NCI-H1092 treated with DMSO at 0.1 percent for 48 hours (cell line): ENCODE results near the gene SULT2B1.

Experiments
- DNase-seq: peaks from one replicate; lab custom pipeline; 2025; lab: John Stamatoyannopoulos, UW

The SULT2B1 gene

DNA sequence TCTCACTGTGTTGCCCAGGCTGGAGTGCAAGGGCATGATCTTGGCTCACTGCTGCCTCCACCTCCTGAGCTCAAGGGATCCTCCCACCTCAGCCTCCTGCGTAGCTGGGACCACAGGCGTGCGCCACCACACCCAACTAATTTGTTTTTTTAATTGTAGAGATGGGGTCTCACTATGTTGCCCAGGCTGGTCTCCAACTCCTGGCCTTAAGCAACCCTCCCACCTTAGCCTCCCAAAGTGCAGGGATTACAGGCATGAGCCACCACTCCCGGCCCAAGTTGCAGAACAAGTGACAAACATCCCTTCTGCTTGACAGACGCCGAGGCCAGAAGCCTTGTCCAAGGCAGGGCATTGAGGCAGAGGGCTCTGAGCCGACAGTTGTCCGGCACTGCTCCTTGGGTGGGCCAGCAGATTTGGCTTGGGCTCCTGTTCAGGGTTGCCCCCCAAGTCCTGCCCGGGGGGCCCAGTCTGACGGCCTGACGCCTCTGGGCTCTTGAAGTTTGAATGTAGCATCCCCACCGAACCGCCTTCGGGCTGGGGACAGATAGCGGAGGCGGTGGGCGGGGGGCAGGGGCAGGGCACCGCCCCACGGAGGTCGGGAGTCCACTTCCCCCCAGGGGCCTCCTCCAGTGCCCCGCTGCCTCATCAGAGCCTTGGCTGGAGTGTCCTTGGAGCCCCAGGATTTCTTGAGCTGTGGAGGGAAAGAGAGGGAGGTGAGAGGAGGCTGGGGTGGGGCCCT, 48.9 kb downstream of the SULT2B1 start:
- DNase-seq, result no peak

DNA sequence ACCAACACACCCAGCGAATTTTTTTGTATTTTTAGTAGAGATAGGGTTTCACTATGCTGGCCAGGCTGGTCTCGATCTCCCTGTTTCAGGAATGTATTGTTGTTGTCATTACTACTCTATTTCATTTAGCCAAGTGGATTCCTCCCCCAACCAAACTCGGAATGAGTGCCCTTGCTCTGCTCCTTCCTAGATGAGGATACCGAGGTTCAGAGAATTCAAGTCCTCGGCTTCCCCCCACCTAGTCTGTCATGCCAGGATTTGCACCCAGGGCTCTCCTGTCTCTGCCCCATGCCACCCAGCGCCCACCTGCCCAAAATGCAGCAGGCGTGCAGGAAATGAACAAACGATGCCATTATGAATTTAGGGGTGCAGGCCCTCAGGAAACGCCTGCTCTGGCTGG, 51.0 kb downstream of the SULT2B1 start:
- DNase-seq, result no peak

DNA sequence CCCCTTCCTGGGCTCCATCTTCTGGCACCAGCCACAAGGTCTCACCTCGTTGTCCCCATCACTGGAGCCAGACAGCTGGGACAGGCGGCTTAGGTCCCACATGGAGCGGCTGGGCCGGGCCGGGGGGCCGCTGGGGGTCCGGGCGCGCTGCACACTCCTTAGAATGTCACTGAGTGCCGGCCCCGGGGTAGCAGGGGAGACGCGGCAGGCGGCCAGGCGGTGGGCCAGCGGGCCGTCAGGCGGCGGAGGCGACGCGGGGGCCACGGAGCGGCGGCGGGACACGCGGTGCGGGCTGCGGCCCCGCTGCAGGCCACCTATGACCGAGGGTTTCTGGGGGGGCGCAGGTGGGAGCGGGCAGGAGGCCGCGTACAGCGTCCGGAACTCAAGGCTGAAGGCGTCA, 51.5 kb downstream of the SULT2B1 start:
- DNase-seq, result no peak

DNA sequence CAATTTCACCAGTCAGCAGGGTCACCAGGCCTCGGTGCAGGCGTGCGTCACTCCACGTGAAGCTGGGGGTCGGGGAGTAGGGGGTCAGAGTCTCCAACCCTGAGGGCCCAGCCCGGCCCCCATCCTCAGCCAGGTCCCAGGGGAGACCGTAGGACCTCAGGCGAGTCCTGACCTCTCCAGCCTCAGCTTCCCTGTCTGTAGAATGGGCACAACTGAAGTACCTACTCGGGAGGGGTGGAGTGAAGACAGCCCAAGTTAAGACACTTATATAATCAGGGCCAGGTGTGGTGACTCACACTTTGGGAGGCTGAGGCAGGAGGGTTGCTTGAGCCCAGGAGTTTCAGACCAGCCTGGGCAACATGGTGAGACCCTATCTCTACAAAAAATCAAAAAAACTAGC, 51.9 kb downstream of the SULT2B1 start:
- DNase-seq, result no peak

DNA sequence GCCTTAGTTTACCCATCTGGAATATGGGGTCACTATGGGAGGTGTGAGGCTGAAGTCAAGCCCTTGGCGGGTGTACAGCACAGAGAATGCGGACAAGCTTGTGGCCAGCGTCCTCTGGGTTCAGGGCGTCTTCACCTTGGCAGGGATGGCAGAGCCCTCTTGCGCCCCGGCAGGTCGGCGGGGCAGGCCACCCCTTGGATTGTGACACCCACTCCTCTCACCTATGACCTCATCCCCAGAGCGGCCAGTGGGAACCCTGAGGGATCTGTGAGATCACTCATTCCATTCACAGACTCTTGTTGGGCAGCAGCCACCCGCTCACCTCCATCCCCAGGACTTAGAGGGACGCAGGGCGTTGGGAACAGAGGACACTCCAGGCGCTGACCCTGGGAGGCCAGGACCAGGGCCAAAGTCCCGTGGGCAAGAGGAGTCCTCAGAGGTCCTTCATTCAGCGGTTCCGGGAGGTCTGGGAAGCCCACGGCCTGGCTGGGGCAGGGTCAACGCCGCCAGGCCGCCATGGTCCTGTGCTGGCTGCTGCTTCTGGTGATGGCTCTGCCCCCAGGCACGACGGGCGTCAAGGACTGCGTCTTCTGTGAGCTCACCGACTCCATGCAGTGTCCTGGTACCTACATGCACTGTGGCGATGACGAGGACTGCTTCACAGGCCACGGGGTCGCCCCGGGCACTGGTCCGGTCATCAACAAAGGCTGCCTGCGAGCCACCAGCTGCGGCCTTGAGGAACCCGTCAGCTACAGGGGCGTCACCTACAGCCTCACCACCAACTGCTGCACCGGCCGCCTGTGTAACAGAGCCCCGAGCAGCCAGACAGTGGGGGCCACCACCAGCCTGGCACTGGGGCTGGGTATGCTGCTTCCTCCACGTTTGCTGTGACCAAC, 54.7 kb downstream of the SULT2B1 start, which contains the start of gene SPACA4:
Gene SPACA4 (plus strand): TSS at position 280 of the 896 bp plus-strand sequence. CDS start 237 bp downstream, at position 517.
- DNase-seq, result no peak

DNA sequence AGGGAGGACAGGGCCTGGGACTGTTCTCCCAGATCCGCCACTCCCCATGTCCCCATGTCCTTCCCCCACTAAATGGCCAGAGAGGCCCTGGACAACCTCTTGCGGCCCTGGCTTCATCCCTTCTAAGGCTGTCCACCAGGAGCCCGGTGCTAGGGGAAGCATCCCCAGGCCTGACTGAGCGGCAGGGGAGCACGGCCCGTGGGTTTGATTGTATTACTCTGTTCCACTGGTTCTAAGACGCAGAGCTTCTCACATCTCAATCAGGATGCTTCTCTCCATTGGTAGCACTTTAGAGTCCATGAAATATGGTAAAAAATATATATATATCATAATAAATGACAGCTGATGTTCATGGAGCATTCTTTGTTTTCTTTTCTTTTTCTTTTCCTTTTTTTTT, 55.4 kb downstream of the SULT2B1 start:
- no peak for DNase-seq

DNA sequence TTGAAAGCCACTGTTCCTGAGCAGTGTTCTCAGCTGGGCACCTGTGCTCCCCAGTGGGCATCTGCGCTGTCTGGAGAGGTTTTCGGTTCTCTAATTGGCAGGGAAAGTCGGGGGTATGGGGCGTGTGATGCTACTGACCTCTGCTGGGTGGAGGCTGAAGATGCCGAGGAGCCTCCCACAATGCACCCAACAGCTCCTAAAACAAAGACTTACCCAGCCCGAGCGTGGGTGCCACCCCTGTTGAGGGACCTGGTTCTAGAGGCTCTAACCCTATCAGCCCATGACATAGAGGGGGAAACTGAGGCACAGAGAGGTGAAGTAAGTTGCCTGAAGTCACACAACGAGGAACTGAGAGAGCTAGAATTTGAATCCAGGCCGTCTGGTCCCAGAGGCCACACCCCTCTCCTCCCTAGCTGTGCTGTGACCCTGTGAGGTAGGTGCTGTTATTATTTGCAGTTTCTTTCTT, 56.9 kb downstream of the SULT2B1 start:
- peak; percentile 40 for DNase-seq

DNA sequence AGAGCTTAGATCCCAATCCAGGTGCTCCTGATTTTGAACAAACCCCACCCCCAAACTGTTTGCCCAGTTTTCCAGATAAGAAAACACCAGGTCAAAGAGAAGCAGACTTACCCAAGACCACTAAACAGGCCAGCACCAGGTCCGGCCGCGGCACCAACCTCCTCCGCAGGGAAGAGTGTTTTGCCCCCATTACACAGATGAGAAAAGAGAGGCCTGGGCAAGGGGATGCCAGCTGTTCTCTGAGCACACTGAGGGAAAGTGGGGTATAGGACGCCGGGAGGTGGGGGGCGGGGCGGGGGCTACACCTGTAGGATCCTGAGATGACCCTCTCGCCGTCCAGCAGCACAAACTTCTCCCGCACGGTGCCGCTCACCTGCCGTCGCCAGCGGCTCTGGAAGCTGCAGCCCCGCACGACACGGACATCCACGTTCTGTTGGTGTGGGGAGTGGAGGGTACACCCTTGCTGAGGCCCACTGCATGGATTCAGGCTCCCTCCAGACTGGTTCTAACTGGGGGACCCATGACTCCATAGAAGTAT, 57.7 kb downstream of the SULT2B1 start:
- DNase-seq, result no peak

DNA sequence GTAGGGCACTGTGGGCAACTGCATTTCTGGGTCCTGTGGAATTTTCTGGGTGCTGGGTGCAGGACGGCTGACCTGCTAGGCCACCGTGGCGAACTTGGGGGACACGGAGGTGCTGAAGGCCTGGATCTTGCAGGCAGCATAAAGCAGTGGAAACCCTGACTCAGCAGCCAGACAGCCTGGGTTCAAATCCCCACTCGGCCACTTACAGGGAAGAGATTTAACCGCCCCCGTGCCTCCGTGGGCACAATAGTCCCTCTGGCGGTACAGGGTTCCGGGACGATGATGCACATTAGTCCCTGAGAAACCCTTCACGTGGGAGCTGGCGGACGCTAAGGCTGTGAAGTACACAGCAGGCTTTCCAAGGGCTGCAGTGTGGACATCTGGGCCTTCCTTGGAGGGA, 59.9 kb downstream of the SULT2B1 start:
- no peak for DNase-seq

DNA sequence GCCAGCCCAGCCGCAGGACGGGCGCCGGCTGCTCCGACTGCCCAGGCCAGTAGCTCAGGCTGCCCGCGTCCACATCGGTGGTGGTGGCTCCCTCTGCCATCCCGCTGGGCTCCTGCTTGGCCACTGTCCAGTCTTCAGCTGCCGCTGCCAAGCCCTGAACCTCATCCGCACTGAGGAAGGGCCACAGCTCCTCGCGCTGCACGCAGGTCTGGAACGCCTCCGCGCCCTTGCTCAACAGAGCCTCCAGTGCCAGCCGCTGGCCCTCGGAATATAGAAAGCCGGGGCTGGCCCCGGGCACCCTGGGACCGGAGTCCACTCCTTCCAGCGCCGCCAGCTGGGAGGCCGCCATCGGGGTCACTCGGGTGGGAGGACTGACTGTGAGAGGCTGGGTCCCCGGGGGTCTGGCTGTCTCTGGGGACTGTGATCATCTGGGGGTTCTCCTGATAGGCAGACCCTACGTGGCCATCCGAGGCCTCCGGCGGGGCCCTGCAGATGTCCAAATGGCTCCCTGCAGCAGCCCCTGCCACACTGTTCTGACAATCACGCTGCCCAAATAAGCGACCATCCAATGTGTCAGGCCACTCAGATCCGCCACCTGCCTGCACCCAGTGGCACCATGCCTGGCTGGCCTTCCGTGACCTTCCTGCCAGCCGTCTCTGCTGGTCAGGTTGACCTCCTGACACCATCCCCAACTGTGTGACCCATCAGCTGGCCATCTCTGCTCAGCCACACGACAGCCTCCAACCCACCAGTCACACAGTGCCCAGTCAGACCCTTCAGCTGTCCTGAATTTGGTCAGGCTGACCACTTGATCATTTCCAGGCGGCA, 61.3 kb downstream of the SULT2B1 start:
- no peak for DNase-seq

DNA sequence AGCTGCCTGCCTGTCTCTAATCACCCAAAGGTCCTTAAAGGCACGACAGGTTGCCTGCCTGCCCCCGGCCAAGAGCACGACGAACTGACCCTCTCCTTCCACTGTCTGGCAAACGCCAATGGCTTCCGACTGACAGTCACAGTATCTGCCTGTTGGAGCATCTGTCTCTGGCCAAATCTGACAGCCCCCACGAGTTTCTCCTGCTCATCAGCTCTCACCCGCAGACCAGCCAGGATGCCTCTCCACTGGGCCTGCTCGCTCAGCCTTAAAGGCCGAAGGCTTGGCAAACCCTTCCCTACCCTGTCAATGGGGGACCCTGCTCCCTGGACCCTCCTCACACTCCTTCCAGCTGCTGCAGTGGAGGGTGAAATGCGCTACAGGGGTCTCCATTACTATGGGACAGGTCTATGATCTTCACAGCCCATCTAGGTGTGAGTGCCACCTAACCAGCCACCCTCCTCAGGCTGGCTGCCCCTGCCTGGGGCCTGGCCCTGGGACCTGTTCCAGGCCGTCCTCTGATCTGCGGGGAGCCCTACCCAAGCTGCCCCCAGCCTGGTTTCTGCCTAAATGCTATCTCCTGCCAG, 62.0 kb downstream of the SULT2B1 start:
- DNase-seq, result no peak

DNA sequence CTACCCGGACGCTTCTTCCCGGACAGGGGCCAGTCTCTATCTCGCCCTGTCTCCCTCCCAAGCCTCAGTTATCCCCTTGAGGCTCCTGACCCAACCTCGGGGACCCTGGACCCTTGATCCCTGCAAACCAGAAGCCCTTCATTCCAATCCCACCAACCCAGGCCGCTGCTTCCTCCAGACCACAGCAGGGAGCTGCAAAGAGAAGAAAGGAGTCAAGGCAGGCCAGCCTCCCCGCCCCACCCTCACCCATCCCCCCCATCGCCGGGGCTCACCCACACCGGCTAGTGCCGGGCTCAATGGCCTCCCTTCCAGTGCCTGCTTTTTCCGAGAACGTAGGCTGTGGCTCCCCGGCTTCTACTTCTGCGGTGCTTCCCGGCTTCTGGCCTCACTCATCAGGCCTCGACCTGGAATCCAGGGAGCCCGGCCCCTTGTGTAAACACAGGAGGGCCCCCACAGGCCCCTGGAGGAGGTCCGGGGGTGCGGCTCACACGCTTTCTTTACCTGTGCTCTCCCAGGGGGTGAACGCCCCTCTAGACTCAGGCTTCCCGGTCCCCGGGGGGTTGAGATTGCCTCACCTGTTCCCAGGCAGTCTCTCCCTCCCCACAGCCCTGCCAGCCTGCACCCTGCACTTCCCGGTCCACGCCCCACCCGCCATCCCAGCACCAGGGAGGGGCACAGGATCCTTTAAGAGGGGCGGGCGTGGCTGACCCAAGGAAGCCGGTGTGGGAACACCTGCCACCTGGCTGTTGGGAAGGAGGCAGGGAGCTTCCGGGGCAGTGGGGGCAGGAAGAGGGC, 62.7 kb downstream of the SULT2B1 start, which contains the start of gene FAM83E:
Gene FAM83E (minus strand): TSS at position 641 of the 795 bp plus-strand sequence. CDS start 1,704 bp downstream, outside the sequence.
- DNase-seq, result no peak

DNA sequence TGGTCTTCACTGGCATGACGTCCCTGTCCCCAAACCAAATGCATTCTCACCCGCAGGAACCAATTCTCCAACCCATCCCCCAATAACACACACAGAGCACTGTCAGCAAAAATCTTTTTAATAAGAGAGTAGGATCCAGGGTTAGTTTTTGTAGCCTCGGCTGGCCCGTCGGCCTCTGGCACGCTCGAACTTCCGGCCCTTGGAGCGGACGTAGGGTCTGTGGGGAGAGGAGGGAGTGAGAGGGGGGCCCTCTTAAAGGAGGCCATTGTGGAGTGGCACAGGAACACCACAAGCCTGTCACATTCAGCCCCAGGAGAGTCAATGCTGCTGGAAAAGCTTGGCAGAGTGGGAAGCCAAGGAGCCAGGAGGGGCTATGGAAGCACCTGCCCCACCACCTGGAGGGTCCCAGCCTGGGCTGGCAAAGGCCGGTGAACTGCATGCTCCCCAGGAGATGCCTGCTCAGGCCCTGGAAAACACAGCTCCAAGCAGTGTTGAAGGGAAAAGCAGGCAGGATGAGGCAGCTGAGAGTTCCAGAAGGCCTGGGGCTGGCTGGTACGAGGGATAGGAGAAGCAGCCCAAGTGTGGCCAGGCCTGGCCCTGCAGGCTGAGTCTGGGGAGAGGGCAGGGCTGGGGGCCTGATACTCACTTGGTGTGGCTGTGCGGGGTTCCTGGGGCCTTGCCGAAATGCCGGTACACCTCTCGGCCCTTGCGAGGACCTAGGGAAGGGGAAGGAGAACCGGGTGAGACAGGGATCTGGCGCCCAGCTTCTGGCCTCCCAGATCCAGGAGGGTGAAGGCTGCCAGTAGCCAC, 63.5 kb downstream of the SULT2B1 start:
- no peak for DNase-seq

DNA sequence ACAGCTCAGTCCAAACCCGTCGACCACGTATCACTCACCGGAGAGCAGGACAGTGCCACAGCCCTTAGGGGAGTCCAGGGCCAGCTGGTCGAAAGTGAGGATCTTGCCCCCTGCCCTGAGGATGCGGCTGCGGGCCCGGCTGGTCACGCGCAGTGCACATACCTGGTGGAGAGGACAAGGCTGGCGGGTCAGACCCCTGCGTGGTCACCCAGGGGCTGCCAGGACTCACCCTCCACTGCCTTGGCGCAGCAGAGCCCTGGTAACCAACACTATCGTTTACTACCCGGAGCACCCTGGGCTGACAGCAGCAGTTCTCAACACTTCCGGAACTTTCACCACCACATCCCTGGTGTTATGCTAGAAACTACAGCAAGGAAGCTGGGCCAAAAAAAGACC, 64.1 kb downstream of the SULT2B1 start:
- no peak for DNase-seq

DNA sequence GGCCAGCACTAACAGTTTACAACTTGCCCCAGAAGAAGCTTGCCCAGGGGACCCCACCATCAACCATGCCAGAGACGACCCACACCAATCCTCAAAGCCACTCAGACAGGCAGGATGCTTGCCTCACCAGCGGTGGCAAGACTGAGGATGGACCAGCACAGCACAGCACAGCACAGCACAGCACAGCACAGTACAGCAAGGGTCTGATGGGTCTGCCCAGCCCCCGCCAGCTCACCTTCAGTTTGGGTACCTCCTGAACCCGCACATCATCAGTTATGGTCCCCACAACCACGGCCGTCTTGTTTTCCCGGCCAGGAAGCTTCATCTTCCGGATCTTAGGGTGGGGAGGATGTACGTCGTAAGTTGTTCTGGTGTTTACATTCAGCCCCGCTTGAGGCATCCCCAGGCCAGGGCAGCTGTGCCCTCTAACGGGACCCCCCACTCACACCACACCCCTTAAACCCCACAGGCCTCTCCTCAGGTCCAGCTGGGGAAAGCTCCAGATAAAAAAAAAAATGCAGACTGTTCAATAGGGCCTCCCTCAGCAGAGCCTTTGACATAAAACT, 64.6 kb downstream of the SULT2B1 start:
- no peak for DNase-seq

DNA sequence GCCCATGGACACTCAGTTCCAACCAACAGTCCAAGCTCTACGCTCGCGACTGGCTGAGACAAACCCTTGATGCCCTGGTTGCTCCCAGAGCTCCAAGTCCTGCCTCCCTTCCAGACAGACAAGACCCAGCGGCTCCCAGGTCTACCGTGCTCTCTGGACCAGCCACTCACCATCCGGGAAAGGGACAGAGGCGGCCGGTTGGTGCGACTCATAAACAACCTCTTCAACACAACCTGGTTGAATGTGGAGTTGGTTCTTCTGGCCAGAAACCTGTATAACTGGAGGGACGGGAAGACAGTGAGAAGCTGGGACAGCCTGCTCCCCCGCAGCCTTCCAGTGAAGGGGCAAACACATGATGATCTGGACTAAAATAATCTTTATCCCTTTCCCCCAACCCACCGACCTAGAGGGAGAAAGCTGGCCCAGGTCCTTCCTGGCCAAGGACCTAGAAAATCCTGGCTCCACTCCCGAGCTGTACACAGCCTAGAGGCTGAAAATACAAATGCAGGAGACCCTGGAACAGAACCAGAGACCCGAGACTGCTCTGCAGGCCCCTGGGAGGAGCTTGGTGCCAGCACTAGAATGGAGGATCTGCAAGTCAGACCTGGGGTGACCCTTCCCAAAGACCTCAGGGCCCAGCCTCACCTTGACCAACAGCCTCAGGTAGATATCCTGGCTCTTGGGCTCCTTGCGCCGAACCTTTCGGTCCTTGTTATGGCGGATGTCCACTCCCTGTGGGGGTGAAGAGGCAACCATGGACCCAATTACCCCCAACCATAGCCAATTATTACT, 65.4 kb downstream of the SULT2B1 start:
- DNase-seq, result no peak

DNA sequence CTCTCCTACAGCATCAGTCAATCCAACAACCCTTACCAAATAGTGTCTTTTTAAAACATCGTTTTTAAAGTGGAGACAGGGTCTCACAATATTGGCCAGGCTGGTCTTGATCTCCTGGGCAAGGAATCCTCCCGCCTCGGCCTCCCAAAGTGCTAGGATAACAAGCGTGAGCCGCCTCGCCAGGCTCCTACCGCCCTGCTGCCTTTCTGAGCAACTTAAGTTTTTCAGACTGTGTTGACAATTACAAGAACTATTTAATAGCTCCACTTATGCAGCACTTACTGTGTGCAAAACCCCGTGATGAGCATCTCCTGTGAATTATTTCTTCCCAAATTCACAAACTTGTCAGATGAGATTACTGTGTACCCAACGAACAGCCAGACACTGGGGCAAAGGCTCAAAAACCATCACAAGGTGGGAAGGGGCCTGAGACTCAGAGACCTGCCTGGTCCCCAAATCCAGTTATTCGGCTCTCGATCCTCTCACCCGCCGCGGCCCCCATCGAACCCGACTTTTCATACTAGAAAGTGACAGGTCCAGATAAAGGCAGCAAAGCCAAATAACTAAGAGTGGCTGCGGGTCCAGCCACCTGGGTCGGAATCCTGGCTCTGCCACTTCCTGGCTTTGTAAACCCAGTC, 66.4 kb downstream of the SULT2B1 start:
- DNase-seq, result no peak
